PFSK-1 (cell line): ENCODE results near the gene RNASE7.

ENCODE experiments used
- FOXP2 ChIP-seq: optimal IDR thresholded peaks from 2 replicates; pipeline ENCODE3; 2011; ENCODE audit warnings: borderline replicate concordance, control low read depth, inconsistent platforms; ENCODE audit not compliant: insufficient read depth; ENCODE audit errors: extremely low read length, extremely low read depth
- POLR2AphosphoS5 ChIP-seq: IDR thresholded peaks from 2 replicates; pipeline ENCODE4 v1.6.1; 2012; ENCODE audit warnings: low read depth, mild to moderate bottlenecking, control low read depth, low read length, moderate library complexity
- SIN3A ChIP-seq: IDR thresholded peaks from 2 replicates; pipeline ENCODE4 v1.6.1; 2012; ENCODE audit warnings: mild to moderate bottlenecking, low read length, moderate library complexity, borderline replicate concordance; ENCODE audit not compliant: insufficient read depth
- TAF1 ChIP-seq: IDR thresholded peaks from 2 replicates; pipeline ENCODE4 v1.6.1; 2012; ENCODE audit warnings: low read length, control low read depth, borderline replicate concordance; ENCODE audit not compliant: insufficient read depth

DNA sequence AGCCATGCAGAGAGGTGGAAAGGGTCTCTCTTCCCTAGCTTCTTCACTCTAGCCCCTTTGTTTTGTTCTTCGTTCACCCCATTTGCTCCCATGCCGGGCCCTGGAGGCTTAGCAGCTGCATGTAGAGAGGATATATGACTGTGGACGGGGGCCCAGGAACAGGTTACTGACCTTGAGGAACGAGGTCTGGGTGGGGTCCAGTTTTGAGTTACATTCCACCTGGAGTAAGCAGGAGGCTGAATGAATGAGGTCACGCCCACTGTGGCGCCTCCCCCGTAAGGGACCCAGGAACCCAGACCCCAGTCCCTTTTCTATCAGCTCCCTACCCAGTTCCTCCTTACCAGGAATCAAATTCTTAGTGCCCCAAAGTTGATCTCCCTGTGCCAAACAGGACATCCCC lies 23.9 kb upstream of the RNASE7 start:
- TF ChIP-seq TAF1 (no peak), FOXP2 (no peak), POLR2AphosphoS5 (no peak), SIN3A (no peak)
